HuH-7 (cell line): ENCODE results near the gene CNOT4.
"Not testable (repeated sequence)": the region's sequence is repeated elsewhere in the genome, so short reads cannot be mapped to it uniquely, and the experiment has no call there.

Experiments
- DNase-seq: peaks from one replicate; pipeline ENCODE4 v3.0.0; 2011; ENCODE audit warnings: low spot score

The CNOT4 gene

GRCh38 chr7:135362871-135363270 lies 147.0 kb downstream of the CNOT4 start:
- no peak for DNase-seq

- DNase-seq, result no peak
Observed at GRCh38 chr7:135361788-135362187, 148.1 kb downstream of the CNOT4 start.

GRCh38 chr7:135359615-135360014 lies 150.3 kb downstream of the CNOT4 start:
- no peak for DNase-seq

GRCh38 chr7:135355377-135356048 lies 154.4 kb downstream of the CNOT4 start:
- no peak for DNase-seq

GRCh38 chr7:135353832-135354231 lies 156.1 kb downstream of the CNOT4 start:
- peak; percentile 21 for DNase-seq

- DNase-seq, result no peak
Observed at GRCh38 chr7:135352285-135352684, 157.6 kb downstream of the CNOT4 start.

- DNase-seq, result not testable (repeated sequence)
Observed at GRCh38 chr7:135351070-135351469, 158.8 kb downstream of the CNOT4 start.

- no peak for DNase-seq
Observed at GRCh38 chr7:135349746-135350145, 160.2 kb downstream of the CNOT4 start.

- no peak for DNase-seq
Observed at GRCh38 chr7:135348493-135348892, 161.4 kb downstream of the CNOT4 start.

- DNase-seq, result no peak
Observed at GRCh38 chr7:135343361-135343760, 166.5 kb downstream of the CNOT4 start.

GRCh38 chr7:135342887-135343286 lies 167.0 kb downstream of the CNOT4 start:
- no peak for DNase-seq

GRCh38 chr7:135341049-135341448 lies 168.9 kb downstream of the CNOT4 start:
- DNase-seq, result peak; percentile 77

GRCh38 chr7:135337977-135338550 lies 171.8 kb downstream of the CNOT4 start:
- no peak for DNase-seq

- no peak for DNase-seq
Observed at GRCh38 chr7:135337506-135337905, 172.4 kb downstream of the CNOT4 start.

- DNase-seq, result peak; percentile 86
Observed at GRCh38 chr7:135335628-135336139, 174.2 kb downstream of the CNOT4 start.

GRCh38 chr7:135334830-135335543 lies 174.9 kb downstream of the CNOT4 start:
- no peak for DNase-seq

- DNase-seq, result no peak
Observed at GRCh38 chr7:135333946-135334345, 176.0 kb downstream of the CNOT4 start.

- DNase-seq, result no peak
Observed at GRCh38 chr7:135333200-135333599, 176.7 kb downstream of the CNOT4 start.

GRCh38 chr7:135330088-135330487 lies 179.8 kb downstream of the CNOT4 start:
- DNase-seq, result no peak

GRCh38 chr7:135328526-135328925 lies 181.4 kb downstream of the CNOT4 start:
- no peak for DNase-seq

- DNase-seq, result no peak
Observed at GRCh38 chr7:135328053-135328452, 181.8 kb downstream of the CNOT4 start.

GRCh38 chr7:135327458-135327857 lies 182.4 kb downstream of the CNOT4 start:
- DNase-seq, result no peak

- no peak for DNase-seq
Observed at GRCh38 chr7:135326636-135327280, 183.1 kb downstream of the CNOT4 start.
